Endothelial cell (in vitro differentiated cells): ENCODE data around the gene IFRD2. TPM values are rescaled to one million over a fixed set of nuclear protein-coding genes. Genes with fewer than 3 reads are reported as not detected.
"Not testable (repeated sequence)": the region's sequence is repeated elsewhere in the genome, so short reads cannot be mapped to it uniquely, and the experiment has no call there.

Source experiments
- DNase-seq: peaks from one replicate; pipeline ENCODE4 v3.0.0; 2021; ENCODE audit warnings: low spot score
- H3K27ac Mint-ChIP-seq: one replicate; pipeline ENCODE4 v1.8.0; 2021; ENCODE audit warnings: mixed read lengths, inconsistent platforms; ENCODE audit not compliant: unreplicated experiment
- H3K27me3 Mint-ChIP-seq: one replicate; pipeline ENCODE4 v1.8.0; 2021; ENCODE audit warnings: mild to moderate bottlenecking, moderate library complexity, mixed read lengths, inconsistent platforms; ENCODE audit not compliant: unreplicated experiment
- H3K36me3 Mint-ChIP-seq: one replicate; pipeline ENCODE4 v1.8.0; 2021; ENCODE audit warnings: mild to moderate bottlenecking, low read depth, mixed read lengths, inconsistent platforms; ENCODE audit not compliant: unreplicated experiment
- H3K4me1 Mint-ChIP-seq: one replicate; pipeline ENCODE4 v1.8.0; 2021; ENCODE audit warnings: mild to moderate bottlenecking, mixed read lengths, inconsistent platforms; ENCODE audit not compliant: unreplicated experiment
- H3K4me3 Mint-ChIP-seq: one replicate; pipeline ENCODE4 v1.8.0; 2021; ENCODE audit warnings: mild to moderate bottlenecking, mixed read lengths, inconsistent platforms; ENCODE audit not compliant: unreplicated experiment
- H3K9me3 Mint-ChIP-seq: one replicate; pipeline ENCODE4 v1.8.0; 2021; ENCODE audit warnings: mixed read lengths, inconsistent platforms; ENCODE audit not compliant: unreplicated experiment
- CTCF ChIP-seq: fragments of 200-600 bp; sonication (generic); IDR thresholded peaks from one replicate; pipeline ENCODE4 v1.5.0; 2021; ENCODE audit warnings: antibody characterized with exemption; ENCODE audit not compliant: unreplicated experiment
- total RNA-seq: library from RNA; stranded (reverse); fragmentation: NEBNext Ultra II Directional; extraction: Animal tissue kit (Norgen Biotek cat#: 25700); gene quantifications from one replicate; pipeline ENCODE4 v1.2.1, GENCODE V29; 2021; ENCODE audit not compliant: unreplicated experiment

IFRD2 gene
- total RNA-seq, 1 donor from 2014 or later = 43.2 TPM

GRCh38 chr3:50263478-50264382 is 28.5 kb downstream of the IFRD2 start:
- Mint-ChIP-seq H3K27me3 (peaks cover 37% of the 10 kb centered on the region), H3K27ac (peak overlapping the region; percentile 48), H3K36me3 (peaks cover 9% of the 10 kb centered on the region), H3K9me3 (no peaks in the 10 kb centered on the region), H3K4me1 (peaks cover 7% of the 10 kb centered on the region), H3K4me3 (peak overlapping the region; percentile 27)
- TF ChIP-seq CTCF = no peak
- DNase-seq = no peak

GRCh38 chr3:50262778-50263177 is 29.5 kb downstream of the IFRD2 start:
- H3K27ac Mint-ChIP-seq = peak overlapping the region; percentile 57
- peaks cover 27% of the 10 kb centered on the region for H3K27me3 Mint-ChIP-seq
- peaks cover 3% of the 10 kb centered on the region for H3K36me3 Mint-ChIP-seq
- peaks cover 8% of the 10 kb centered on the region for H3K4me1 Mint-ChIP-seq
- H3K9me3 Mint-ChIP-seq = no peaks in the 10 kb centered on the region
- peak overlapping the region; percentile 42 for H3K4me3 Mint-ChIP-seq
- DNase-seq = no peak
- TF ChIP-seq CTCF = no peak

GRCh38 chr3:50262200-50262599 is 30.0 kb downstream of the IFRD2 start:
- not testable (repeated sequence) for H3K4me3 Mint-ChIP-seq, DNase-seq, H3K27ac Mint-ChIP-seq, H3K9me3 Mint-ChIP-seq, H3K36me3 Mint-ChIP-seq
- peaks cover 11% of the 10 kb centered on the region for H3K4me1 Mint-ChIP-seq
- H3K27me3 Mint-ChIP-seq = peaks cover 28% of the 10 kb centered on the region

GRCh38 chr3:50261505-50261904 is 30.7 kb downstream of the IFRD2 start:
- Mint-ChIP-seq H3K36me3 (peaks cover 13% of the 10 kb centered on the region), H3K4me1 (peaks cover 13% of the 10 kb centered on the region), H3K4me3 (no peak overlapping the region), H3K27me3 (peaks cover 31% of the 10 kb centered on the region), H3K27ac (peak overlapping the region; percentile 57), H3K9me3 (no peaks in the 10 kb centered on the region)
- TF ChIP-seq CTCF = no peak
- no peak for DNase-seq

GRCh38 chr3:50260942-50261441 is 31.2 kb downstream of the IFRD2 start:
- Mint-ChIP-seq H3K4me1 (peaks cover 13% of the 10 kb centered on the region), H3K9me3 (no peaks in the 10 kb centered on the region), H3K27me3 (peaks cover 33% of the 10 kb centered on the region), H3K27ac (peak overlapping the region; percentile 67), H3K36me3 (peaks cover 14% of the 10 kb centered on the region), H3K4me3 (no peak overlapping the region)
- no peak for TF ChIP-seq CTCF
- DNase-seq = no peak
